Measurements from ENCODE around the gene OLIG2.

Gene OLIG2

DNA sequence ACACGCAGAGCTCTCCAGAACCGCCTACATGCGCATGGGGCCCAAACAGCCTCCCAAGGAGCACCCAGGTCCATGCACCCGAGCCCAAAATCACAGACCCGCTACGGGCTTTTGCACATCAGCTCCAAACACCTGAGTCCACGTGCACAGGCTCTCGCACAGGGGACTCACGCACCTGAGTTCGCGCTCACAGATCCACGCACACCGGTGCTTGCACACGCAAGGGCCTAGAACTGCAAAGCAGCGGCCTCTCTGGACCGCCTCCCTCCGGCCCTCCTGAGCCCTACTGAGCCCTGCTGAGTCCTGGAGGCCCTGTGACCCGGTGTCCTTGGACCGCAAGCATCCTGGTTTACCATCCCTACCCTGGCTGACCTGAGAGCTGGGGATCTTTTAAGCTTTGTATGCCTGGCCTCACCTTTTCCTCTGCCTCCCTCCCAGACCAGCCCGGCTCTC is 8.3 kb downstream of the OLIG2 start:
- DNase-seq = no peak

- no peak for DNase-seq
Measured at GRCh38 chr21:33035147-33035546, 9.4 kb downstream of the OLIG2 start.

GRCh38 chr21:33036430-33037162 is 10.9 kb downstream of the OLIG2 start:
- DNase-seq = peak; percentile 72

DNA sequence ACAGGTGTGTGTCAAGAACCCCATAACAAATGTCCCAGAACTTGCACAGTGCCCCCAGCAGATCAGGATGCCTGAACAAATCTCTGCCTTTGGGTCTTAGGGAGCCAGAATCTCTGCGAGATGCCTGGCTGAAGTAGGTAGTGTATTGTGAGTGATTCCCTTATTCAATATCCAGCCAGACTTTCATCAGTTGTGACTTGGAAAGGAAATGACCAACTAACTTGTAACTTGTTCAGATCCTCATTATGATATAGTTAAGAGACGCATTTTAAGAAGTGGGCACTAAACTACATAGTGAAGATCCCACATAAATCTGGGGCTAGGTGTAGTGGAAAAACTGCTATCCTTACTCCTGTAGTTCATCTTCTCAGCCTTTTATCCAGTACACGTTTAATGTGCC is 11.8 kb downstream of the OLIG2 start:
- DNase-seq = no peak

DNA sequence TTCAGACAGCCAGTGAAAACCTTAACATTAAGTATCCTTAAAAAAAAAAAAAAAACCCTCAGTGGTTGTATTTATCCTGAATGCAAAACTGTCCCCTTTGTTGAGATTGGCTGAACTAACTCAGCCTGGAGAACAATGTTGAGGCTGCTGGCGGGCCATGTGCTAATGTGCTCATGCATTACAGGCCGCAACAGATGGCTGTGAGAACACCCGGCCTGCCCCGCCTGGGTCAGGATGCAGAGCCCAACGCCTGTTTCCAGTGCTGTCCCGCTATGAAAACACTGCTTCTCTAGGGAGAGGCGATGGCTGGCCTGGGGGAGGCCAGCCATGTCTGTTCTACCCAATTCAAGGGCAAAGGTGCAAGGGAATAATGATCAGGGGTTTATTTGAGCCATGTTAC is 13.8 kb downstream of the OLIG2 start:
- no peak for DNase-seq

GRCh38 chr21:33040215-33040614 is 14.5 kb downstream of the OLIG2 start:
- DNase-seq = no peak

- no peak for DNase-seq
Measured at GRCh38 chr21:33041981-33042380, 16.2 kb downstream of the OLIG2 start.

- DNase-seq = no peak
Measured at GRCh38 chr21:33042812-33043211, 17.1 kb downstream of the OLIG2 start.

DNA sequence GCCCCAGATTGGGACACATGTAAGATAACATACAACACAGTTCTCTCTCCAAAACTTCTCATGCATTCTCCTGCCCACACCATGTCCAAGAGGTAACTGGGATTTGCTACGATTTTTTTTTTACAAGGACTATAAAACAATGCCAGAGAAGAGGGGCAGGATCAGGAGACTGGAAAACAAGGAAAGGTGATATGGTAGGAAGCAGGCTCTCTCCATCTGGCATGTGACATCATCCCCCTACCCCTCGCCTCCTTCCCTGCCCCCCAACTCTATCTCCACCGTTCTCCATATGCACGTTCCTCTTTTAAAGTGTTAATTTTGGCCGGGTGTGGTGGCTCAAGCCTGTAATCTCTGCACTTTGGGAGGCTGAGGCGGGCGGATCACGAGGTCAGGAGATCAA is 20.7 kb downstream of the OLIG2 start:
- no peak for DNase-seq

- DNase-seq = no peak
Measured at GRCh38 chr21:33047231-33047630, 21.5 kb downstream of the OLIG2 start.

- no peak for DNase-seq
Measured at GRCh38 chr21:33051925-33052324, 26.2 kb downstream of the OLIG2 start.

DNA sequence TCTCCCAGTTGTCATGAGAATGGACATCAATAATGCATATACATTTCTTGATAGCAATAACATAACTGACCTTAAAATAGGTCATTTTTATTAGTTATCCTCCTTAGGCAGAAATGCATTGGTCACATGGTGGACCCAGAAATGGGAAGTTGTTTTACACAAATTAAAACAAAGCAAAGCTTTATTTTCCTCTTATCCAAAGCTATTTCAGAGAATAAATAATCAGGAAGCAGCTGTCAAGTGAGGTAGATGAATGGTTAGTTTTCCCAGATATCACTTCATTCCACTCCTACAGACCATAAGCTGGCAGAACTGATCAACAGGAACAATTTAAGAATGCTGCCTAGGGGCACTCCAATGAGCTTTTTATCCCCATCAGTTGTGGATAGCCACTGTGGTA is 28.2 kb downstream of the OLIG2 start:
- no peak for DNase-seq

DNA sequence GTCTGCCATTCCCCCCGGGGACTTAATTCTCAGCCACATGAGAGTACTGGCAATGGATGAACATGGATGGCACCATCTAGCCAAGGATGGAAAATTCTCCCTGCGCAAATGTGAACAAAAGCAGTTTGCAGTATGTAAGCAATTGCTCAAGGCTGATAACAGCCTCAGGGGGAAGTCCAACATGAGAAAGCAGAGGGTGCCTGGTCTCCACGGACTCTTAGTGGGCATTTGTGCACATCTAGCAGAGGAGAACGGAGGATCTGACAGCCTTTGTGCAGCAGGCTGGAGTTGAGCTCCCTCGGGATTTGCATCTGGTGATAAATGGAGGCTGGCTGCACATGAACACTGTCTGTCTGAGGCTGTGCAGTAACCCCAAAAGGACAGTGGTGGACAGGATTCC is 30.3 kb downstream of the OLIG2 start:
- no peak for DNase-seq

- DNase-seq = no peak
Measured at GRCh38 chr21:33057385-33057940, 31.7 kb downstream of the OLIG2 start.

- DNase-seq = no peak
Measured at GRCh38 chr21:33058527-33058926, 32.8 kb downstream of the OLIG2 start.

DNA sequence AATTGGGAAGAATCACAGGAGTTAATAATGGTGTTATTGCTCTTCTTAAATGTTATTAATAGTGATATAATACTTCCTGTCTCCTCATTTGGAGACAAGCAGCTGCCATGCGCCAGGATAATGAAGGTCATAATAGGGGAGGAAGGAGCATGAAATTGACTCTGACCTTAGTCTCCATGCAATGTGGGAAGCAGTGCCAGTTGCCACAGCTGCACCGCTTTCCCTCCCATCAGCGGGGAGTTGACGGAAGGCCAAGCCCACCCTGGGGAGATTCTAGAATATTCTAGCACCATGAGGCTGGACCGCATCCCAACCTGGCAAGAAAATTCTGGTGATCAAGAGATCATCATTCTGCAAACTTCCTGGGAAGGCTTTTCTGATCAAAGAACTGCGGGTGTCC is 33.2 kb downstream of the OLIG2 start:
- no peak for DNase-seq

- peak; percentile 59 for DNase-seq
Measured at GRCh38 chr21:33059380-33059841, 33.7 kb downstream of the OLIG2 start.

GRCh38 chr21:33061233-33061632 is 35.5 kb downstream of the OLIG2 start:
- no peak for DNase-seq

DNA sequence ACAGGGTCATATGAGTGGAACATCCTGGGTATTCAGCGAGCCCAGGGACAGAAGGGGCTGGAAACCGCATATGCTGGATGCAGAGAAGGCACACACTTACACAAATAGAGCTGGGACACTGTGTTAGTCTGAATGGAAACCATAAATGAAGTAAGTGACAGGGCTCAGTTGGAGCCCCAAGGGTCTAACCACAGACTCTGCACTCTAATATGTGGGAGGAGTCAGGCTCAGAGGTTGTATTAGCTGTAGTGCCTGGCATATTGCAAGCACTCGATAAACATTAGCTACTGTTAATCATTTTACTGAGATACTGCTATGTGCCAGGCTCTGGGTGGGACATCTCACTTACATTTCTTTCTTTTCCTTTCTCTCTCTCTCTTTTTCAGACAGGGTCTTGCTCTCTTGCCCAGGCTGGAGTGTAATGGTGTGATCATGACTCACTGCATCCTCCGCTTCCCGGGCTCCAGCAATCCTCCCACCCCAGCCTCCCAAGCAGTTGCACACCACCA is 37.7 kb downstream of the OLIG2 start:
- DNase-seq = no peak

DNA sequence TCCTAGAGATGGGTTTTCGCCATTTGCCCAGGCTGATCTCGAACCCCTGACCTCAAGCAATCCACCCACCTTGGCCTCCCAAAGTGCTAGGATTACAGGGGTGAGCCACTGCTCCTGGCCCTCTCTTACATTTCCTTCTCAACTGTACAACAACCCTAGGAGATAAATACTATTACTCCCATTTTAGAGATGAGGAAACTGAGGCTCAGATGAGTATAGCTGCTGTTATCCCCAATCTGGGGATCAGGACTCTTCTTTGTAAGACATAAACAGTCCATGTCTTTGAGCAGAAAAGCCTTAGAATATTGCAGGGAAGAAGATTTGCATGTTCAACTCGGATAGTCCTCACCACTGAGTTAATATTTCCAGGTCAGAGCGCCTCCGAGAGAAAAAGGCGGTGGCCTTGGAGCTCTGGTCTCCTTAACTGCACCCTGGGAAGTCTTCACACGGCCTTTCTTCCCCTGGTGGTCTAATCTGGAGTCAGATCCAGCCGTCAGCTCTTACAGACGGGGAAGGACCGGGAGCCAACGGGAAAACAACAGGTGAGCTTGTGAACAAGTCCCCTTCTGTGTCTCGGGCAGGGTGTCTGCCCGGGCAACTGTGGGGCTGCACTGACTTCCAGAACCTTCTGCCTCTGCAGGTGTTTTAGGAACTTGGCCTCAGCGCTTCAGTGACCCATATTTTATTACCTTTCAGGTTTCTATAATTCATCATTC is 38.3 kb downstream of the OLIG2 start:
- DNase-seq = no peak

DNA sequence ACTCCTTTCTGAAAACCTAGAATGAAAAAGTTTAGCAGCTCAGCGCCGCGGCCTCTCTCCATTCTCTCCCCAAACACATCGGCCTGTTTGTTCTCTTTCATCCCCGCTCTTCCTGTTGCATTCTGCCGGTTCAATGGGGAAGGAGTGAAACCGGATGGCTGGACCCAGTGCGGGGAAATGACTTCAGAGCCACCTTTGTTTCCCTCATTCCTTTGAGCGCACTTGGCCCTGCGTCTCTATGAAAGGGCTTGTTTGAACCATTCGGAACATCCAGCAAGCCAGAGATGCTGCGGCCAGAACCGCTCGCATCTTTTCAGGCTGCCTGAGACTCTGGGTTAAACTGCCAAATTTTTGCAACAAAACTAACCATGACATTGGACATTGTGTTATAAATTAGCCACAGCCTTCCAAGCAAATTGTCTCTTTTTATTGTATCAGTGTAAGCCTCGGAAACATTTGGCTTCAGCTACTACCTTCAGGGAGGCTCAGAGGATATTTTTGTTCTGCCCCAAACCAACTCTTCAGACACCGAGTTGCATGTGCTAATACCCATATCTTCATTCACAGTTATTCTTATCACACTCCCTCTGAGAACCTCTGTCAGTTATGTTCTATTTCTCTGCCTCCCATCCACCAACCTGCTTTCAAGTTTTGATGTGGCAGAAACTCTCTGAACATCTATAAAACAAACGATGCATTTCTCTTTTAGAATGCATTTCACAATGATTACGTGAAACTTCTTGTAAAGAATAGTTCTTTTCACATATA is 39.1 kb downstream of the OLIG2 start:
- no peak for DNase-seq

DNA sequence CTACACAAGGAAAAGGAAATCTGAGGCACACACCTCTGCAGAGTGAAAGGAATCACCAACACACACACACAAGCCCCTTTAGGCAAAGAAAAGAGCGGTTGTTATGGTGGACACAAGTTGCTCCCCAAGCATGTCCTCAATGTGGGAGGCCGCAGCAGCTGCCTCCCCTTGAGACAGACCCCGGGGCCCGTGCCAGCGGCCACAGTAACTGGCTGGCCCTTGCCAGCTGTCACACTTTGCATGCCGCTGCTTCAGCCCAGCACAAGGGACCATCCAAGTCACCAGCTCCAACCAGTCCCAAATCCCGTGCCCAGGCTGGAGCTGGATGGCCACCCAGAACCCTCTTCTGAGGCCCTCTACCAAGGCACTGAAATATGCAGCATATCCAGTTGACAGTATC is 41.3 kb downstream of the OLIG2 start:
- DNase-seq = no peak

GRCh38 chr21:33067457-33067856 is 41.7 kb downstream of the OLIG2 start:
- no peak for DNase-seq
